SK-N-SH treated with all-trans-retinoic acid at 6 μM for 48 hours (cell line): Measurements from ENCODE around the gene CLCN4.

Source experiments
- PATZ1 ChIP-seq: fragments of 250-450 bp; sonication (Bioruptor Pico); IDR thresholded peaks from 2 replicates; pipeline ENCODE4 v1.8.0; 2020; ENCODE audit warnings: mild to moderate bottlenecking, moderate library complexity, borderline replicate concordance
- TOX ChIP-seq: fragments of 250-450 bp; sonication (Bioruptor Pico); IDR thresholded peaks from 2 replicates; pipeline ENCODE4 v1.8.0; 2021; ENCODE audit warnings: mild to moderate bottlenecking, moderate library complexity, borderline replicate concordance

GRCh38 chrX:10195947-10196346 is 39.2 kb downstream of the CLCN4 start:
- TF ChIP-seq TOX, result no peak
- no peak for TF ChIP-seq PATZ1
